Neuronal stem cell (in vitro differentiated cells): ENCODE data around the gene IQCM.
"Not testable (repeated sequence)": the region's sequence is repeated elsewhere in the genome, so short reads cannot be mapped to it uniquely, and the experiment has no call there.

Experiments used
- DNase-seq: peaks from one replicate; pipeline ENCODE4 v3.0.0-alpha.2; 2013; ENCODE audit warnings: low spot score
- H2AFZ ChIP-seq: one replicate; pipeline ENCODE4 v1.6.1; 2013; ENCODE audit warnings: mild to moderate bottlenecking, low read length, inconsistent platforms
- H2AK5ac ChIP-seq: 2 replicates; pipeline ENCODE4 v1.6.1; 2013; ENCODE audit warnings: low read depth, mild to moderate bottlenecking, inconsistent platforms, low read length, moderate library complexity, mixed read lengths
- H2BK120ac ChIP-seq: 2 replicates; pipeline ENCODE4 v1.6.1; 2013; ENCODE audit warnings: low read depth, mild to moderate bottlenecking, inconsistent platforms, low read length, moderate library complexity, mixed read lengths
- H2BK12ac ChIP-seq: one replicate; pipeline ENCODE4 v1.6.1; 2013; ENCODE audit warnings: low read length, inconsistent platforms
- H2BK15ac ChIP-seq: 2 replicates; pipeline ENCODE4 v1.6.1; 2013; ENCODE audit warnings: mild to moderate bottlenecking, low read length, inconsistent platforms, mixed read lengths
- H2BK5ac ChIP-seq: one replicate; pipeline ENCODE4 v1.6.1; 2013; ENCODE audit warnings: inconsistent platforms, mild to moderate bottlenecking, low read length, moderate library complexity
- H3K14ac ChIP-seq: one replicate; pipeline ENCODE4 v1.6.1; 2013; ENCODE audit warnings: low read length, inconsistent platforms
- H3K18ac ChIP-seq: 2 replicates; pipeline ENCODE4 v1.6.1; 2013; ENCODE audit warnings: low read length, inconsistent platforms
- H3K23ac ChIP-seq: 2 replicates; pipeline ENCODE4 v1.6.1; 2013; ENCODE audit warnings: low read depth, mild to moderate bottlenecking, mixed read lengths, low read length, inconsistent platforms; ENCODE audit not compliant: poor library complexity
- H3K27ac ChIP-seq: replicated peaks from 3 replicates; pipeline ENCODE4 v1.5.1; 2013; ENCODE audit warnings: low read length, inconsistent platforms
- H3K27me3 ChIP-seq, 3 experiments: 2 replicates each; pipeline ENCODE4 v1.6.1; 2013; ENCODE audit warnings: low read length in 3 of 3, mild to moderate bottlenecking in 2 of 3, inconsistent platforms in 1 of 3, low read depth in 1 of 3, mixed read lengths in 1 of 3, moderate library complexity in 1 of 3; ENCODE audit not compliant: control insufficient read depth in 3 of 3, insufficient read depth in 3 of 3
- H3K36me3 ChIP-seq, 2 donors: replicated peaks in 1 of 2; 2 replicates each; pipeline ENCODE4 v1.6.1; 2013; ENCODE audit warnings: low read length in 2 of 2; ENCODE audit not compliant: control insufficient read depth in 2 of 2, insufficient read depth in 2 of 2
- H3K4ac ChIP-seq: 2 replicates; pipeline ENCODE4 v1.6.1; 2013; ENCODE audit warnings: inconsistent platforms, mild to moderate bottlenecking, low read length, moderate library complexity
- H3K4me1 ChIP-seq, 2 donors: 1 replicate in 1 of 2; 2 replicates in 1 of 2; pipeline ENCODE4 v1.6.1; 2013; ENCODE audit warnings: low read length in 2 of 2, low read depth in 1 of 2; ENCODE audit not compliant: control insufficient read depth in 2 of 2, insufficient read depth in 1 of 2
- H3K4me2 ChIP-seq: one replicate; pipeline ENCODE4 v1.6.1; 2013; ENCODE audit warnings: mild to moderate bottlenecking, low read length, inconsistent platforms; ENCODE audit not compliant: insufficient read depth, poor library complexity, severe bottlenecking
- H3K4me3 ChIP-seq, 2 donors: 2 replicates each; pipeline ENCODE4 v1.5.1; 2013; ENCODE audit warnings: low read length in 2 of 2, mild to moderate bottlenecking in 2 of 2, inconsistent platforms in 1 of 2, moderate library complexity in 1 of 2
- H3K79me1 ChIP-seq: one replicate; pipeline ENCODE4 v1.6.1; 2013; ENCODE audit warnings: low read depth, mild to moderate bottlenecking, inconsistent platforms, low read length, moderate library complexity
- H3K9ac ChIP-seq: one replicate; pipeline ENCODE4 v1.6.1; 2013; ENCODE audit warnings: mild to moderate bottlenecking, low read depth, low read length, inconsistent platforms; ENCODE audit not compliant: poor library complexity
- H3K9me3 ChIP-seq, 2 donors: replicated peaks in 1 of 2; 2 replicates each; pipeline versions ENCODE3 to v1.6.1; 2013; ENCODE audit warnings: low read length in 2 of 2, mild to moderate bottlenecking in 2 of 2, inconsistent platforms in 1 of 2, low read depth in 1 of 2, mixed read lengths in 1 of 2, moderate library complexity in 1 of 2; ENCODE audit not compliant: control insufficient read depth in 2 of 2, insufficient read depth in 1 of 2
- H4K8ac ChIP-seq: one replicate; pipeline ENCODE4 v1.6.1; 2013; ENCODE audit warnings: low read depth, mild to moderate bottlenecking, inconsistent platforms, low read length, moderate library complexity
- H4K91ac ChIP-seq: one replicate; pipeline ENCODE4 v1.6.1; 2013; ENCODE audit warnings: low read length, low read depth, mild to moderate bottlenecking, inconsistent platforms; ENCODE audit not compliant: poor library complexity
- WGBS, 2 donors: extraction: QIAGEN DNeasy Blood & Tissue Kit; methylation state at CpG; one replicate each; pipeline ENCODE4 v1.1.7; 2013; ENCODE audit warnings: missing lambda C conversion rate in 2 of 2, mixed read lengths in 1 of 2; ENCODE audit not compliant: insufficient read length in 2 of 2, insufficient replicate concordance in 1 of 2; ENCODE audit errors: extremely low coverage in 2 of 2; 5-methylcytosine and 5-hydroxymethylcytosine counted together

IQCM gene

GRCh38 chr4:149486861-149487260 is 328.8 kb downstream of the IQCM start:
- no peaks in the 10 kb centered on the region for H3K4me1 ChIP-seq
- DNase-seq = no peak
- no peak overlapping the region for H3K4me3 ChIP-seq
- no peak overlapping the region for H3K18ac ChIP-seq
- H2BK12ac ChIP-seq = no peak overlapping the region
- H2BK120ac ChIP-seq = no peak overlapping the region
- no peak overlapping the region for H4K8ac ChIP-seq
- H3K9me3 ChIP-seq = no peaks in the 10 kb centered on the region
- no peak overlapping the region for H3K4me2 ChIP-seq
- no peak overlapping the region for H2BK5ac ChIP-seq
- H2BK15ac ChIP-seq = no peak overlapping the region
- H3K23ac ChIP-seq = no peak overlapping the region
- no peaks in the 10 kb centered on the region for H3K36me3 ChIP-seq
- H3K27me3 ChIP-seq = no peaks in the 10 kb centered on the region
- H2AFZ ChIP-seq = no peak overlapping the region
- no peak overlapping the region for H4K91ac ChIP-seq
- no peak overlapping the region for H3K4ac ChIP-seq
- H3K14ac ChIP-seq = no peak overlapping the region
- no peaks in the 10 kb centered on the region for H3K79me1 ChIP-seq
- no peak overlapping the region for H3K9ac ChIP-seq
- no peak overlapping the region for H2AK5ac ChIP-seq
- H3K27ac ChIP-seq = no peak overlapping the region

- not testable (repeated sequence) for H3K14ac ChIP-seq, H3K27me3 ChIP-seq, H3K27ac ChIP-seq, H2BK12ac ChIP-seq, H2AK5ac ChIP-seq, H3K9ac ChIP-seq, DNase-seq, H2BK15ac ChIP-seq, H3K79me1 ChIP-seq, H3K4me2 ChIP-seq, H2BK120ac ChIP-seq, H4K91ac ChIP-seq, H3K4me3 ChIP-seq, H3K4ac ChIP-seq, H3K9me3 ChIP-seq, H2BK5ac ChIP-seq, H3K36me3 ChIP-seq, H2AFZ ChIP-seq, H4K8ac ChIP-seq, H3K23ac ChIP-seq, H3K18ac ChIP-seq, H3K4me1 ChIP-seq
- WGBS, 2 donors = no CpG with 5 or more reads among the region's 3 CpGs
Measured at GRCh38 chr4:149468669-149469068, 347.0 kb downstream of the IQCM start.

DNA sequence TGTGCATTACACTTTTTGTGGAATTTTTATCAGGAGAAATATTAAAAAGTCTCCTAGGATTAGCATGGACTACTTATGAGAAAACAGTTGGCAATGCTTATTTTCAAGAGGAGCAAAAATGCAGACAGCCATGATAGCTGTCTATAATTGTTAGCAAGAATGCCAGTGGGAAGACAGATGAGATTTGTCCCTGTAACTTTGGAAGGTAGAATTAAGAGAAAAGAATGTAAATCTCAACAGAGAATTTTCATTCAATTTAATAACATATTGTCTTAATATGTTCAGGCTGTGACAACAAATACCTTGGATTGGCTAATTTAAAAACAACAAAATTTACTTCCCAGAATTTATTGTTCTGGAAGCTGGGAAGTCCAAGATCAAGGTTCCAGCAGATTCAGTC is 349.2 kb downstream of the IQCM start:
- Histone ChIP-seq H4K91ac (no peak overlapping the region), H2AK5ac (no peak overlapping the region), H2AFZ (no peak overlapping the region), H3K27ac (no peak overlapping the region), H2BK5ac (no peak overlapping the region), H3K4ac (no peak overlapping the region), H3K4me3 (no peak overlapping the region), H2BK12ac (no peak overlapping the region), H2BK120ac (no peak overlapping the region), H4K8ac (no peak overlapping the region), H3K9ac (no peak overlapping the region), H3K18ac (no peak overlapping the region), H3K9me3 (no peaks in the 10 kb centered on the region), H3K23ac (no peak overlapping the region), H3K36me3 (no peaks in the 10 kb centered on the region), H2BK15ac (no peak overlapping the region), H3K4me2 (no peak overlapping the region), H3K79me1 (no peaks in the 10 kb centered on the region), H3K27me3 (no peaks in the 10 kb centered on the region), H3K14ac (no peak overlapping the region), H3K4me1 (no peaks in the 10 kb centered on the region)
- no peak for DNase-seq

GRCh38 chr4:149465955-149466354 is 349.7 kb downstream of the IQCM start:
- no CpG with 5 or more reads among the region's 1 CpG for WGBS, 2 donors

More at GRCh38 chr4:149465955-149466354, 349.7 kb downstream of the IQCM start:
- H3K4me1 ChIP-seq = no peaks in the 10 kb centered on the region
- no peaks in the 10 kb centered on the region for H3K9me3 ChIP-seq
- H2BK12ac ChIP-seq = no peak overlapping the region
- no peak overlapping the region for H4K91ac ChIP-seq
- no peaks in the 10 kb centered on the region for H3K79me1 ChIP-seq
- H3K14ac ChIP-seq = no peak overlapping the region
- H3K4ac ChIP-seq = no peak overlapping the region
- H3K36me3 ChIP-seq = no peaks in the 10 kb centered on the region
- no peak overlapping the region for H2BK15ac ChIP-seq
- no peak overlapping the region for H3K18ac ChIP-seq
- no peak overlapping the region for H4K8ac ChIP-seq
- no peak overlapping the region for H3K23ac ChIP-seq
- no peak overlapping the region for H3K9ac ChIP-seq
- no peaks in the 10 kb centered on the region for H3K27me3 ChIP-seq
- DNase-seq = no peak
- H3K4me2 ChIP-seq = no peak overlapping the region
- no peak overlapping the region for H2AK5ac ChIP-seq
- H2AFZ ChIP-seq = no peak overlapping the region
- H3K27ac ChIP-seq = no peak overlapping the region
- H2BK120ac ChIP-seq = no peak overlapping the region
- no peak overlapping the region for H2BK5ac ChIP-seq
- H3K4me3 ChIP-seq = no peak overlapping the region
